K562 (cell line): ENCODE measurements around the gene ERCC3. TPM values are rescaled to one million over a fixed set of nuclear protein-coding genes. Genes with fewer than 3 reads are reported as not detected.

Source experiments
- ATAC-seq: fragments of 200-7000 bp; cut with Tn5 transposase; 3 replicates; pipeline ENCODE4 v1.9.1; 2020; ENCODE audit warnings: moderate library complexity
- BruUV-seq: library from RNA; stranded (reverse); fragments of 400-500 nt; replicated peaks from 2 replicates; lab custom pipeline; 2021; lab: Mats Ljungman, UMichigan
- CTCF ChIA-PET: fragments of 300-600 bp; formaldehyde crosslinking; extraction: SDS; loops from one replicate; lab custom pipeline; 2021; ENCODE audit warnings: low intra/inter-chr PET ratio; lab: Yijun Ruan, JAX
- POLR2A ChIA-PET: fragments of 300-600, 350-650 bp; sonication (Branson Sonifier 250); formaldehyde crosslinking; extraction: SDS; loops from one replicate; lab custom pipeline; 2021; ENCODE audit warnings: antibody characterized with exemption, inconsistent platforms; lab: Yijun Ruan, JAX
- DNase-seq, 4 experiments: peaks; one replicate each; pipeline versions ENCODE4 v3.0.0 to v3.0.0-alpha.2; 2011 to 2018; ENCODE audit warnings: low spot score in 3 of 4, mixed read lengths in 3 of 4; ENCODE audit errors: extremely low read depth in 1 of 4
- FAIRE-seq: peaks from 2 replicates; lab custom pipeline; 2011; peaks lifted over from hg19 to GRCh38; lab: Jason Lieb, UNC
- H2AFZ ChIP-seq: 2 replicates; pipeline ENCODE4 v1.6.0; 2011; ENCODE audit warnings: low read depth, low read length, control low read depth, inconsistent platforms
- H3K27ac ChIP-seq: fragments of 200-600 bp; 3 replicates; pipeline ENCODE4 v1.8.0; 2011; ENCODE audit warnings: low read depth, mild to moderate bottlenecking, control low read depth, inconsistent platforms, low read length, moderate library complexity, mixed read lengths; ENCODE audit errors: extremely low read depth
- H3K27me3 ChIP-seq, 2 experiments: fragments of 300-600 bp in 1 of 2; 2 replicates in 1 of 2; 3 replicates in 1 of 2; pipeline versions ENCODE4 v1.6.0 to v1.8.0; 2011; ENCODE audit warnings: inconsistent platforms in 2 of 2, low read length in 2 of 2, mild to moderate bottlenecking in 1 of 2, mixed read lengths in 1 of 2, moderate library complexity in 1 of 2; ENCODE audit not compliant: control insufficient read depth in 2 of 2, insufficient read depth in 2 of 2
- H3K36me3 ChIP-seq: fragments of 300-600 bp; 3 replicates; pipeline ENCODE4 v1.8.0; 2011; ENCODE audit warnings: mild to moderate bottlenecking, low read length, inconsistent platforms; ENCODE audit not compliant: control insufficient read depth, insufficient read depth
- H3K4me1 ChIP-seq, 2 experiments: fragments of 200-600 bp in 1 of 2; replicated peaks in 1 of 2; 2 replicates in 1 of 2; 3 replicates in 1 of 2; pipeline versions ENCODE4 v1.5.1 to v1.8.0; 2011; ENCODE audit warnings: inconsistent platforms in 2 of 2, low read length in 2 of 2, mild to moderate bottlenecking in 1 of 2, mixed read lengths in 1 of 2, moderate library complexity in 1 of 2; ENCODE audit not compliant: control insufficient read depth in 2 of 2, insufficient read depth in 2 of 2
- H3K4me2 ChIP-seq: 2 replicates; pipeline ENCODE4 v1.6.1; 2011; ENCODE audit warnings: low read length, control low read depth, inconsistent platforms, mixed read lengths; ENCODE audit not compliant: insufficient read depth
- H3K4me3 ChIP-seq: fragments of 200-600 bp; sonication (generic), shearing (Covaris generic); 2 replicates; pipeline ENCODE4 v1.5.1; 2016; ENCODE audit warnings: control low read depth, inconsistent platforms
- H3K79me2 ChIP-seq: fragments of 200-600 bp; 3 replicates; pipeline ENCODE4 v1.8.0; 2011; ENCODE audit warnings: low read length, inconsistent platforms; ENCODE audit not compliant: control insufficient read depth, insufficient read depth
- H3K9ac ChIP-seq, 2 experiments: 2 replicates each; pipeline versions ENCODE4 v1.6.0 to v1.6.1; 2011; ENCODE audit warnings: low read depth in 2 of 2, low read length in 2 of 2, control low read depth in 1 of 2, inconsistent platforms in 1 of 2, mild to moderate bottlenecking in 1 of 2, mixed read lengths in 1 of 2; ENCODE audit not compliant: insufficient read depth in 1 of 2
- H3K9me1 ChIP-seq: one replicate; pipeline ENCODE4 v1.6.0; 2011; ENCODE audit warnings: inconsistent platforms, mild to moderate bottlenecking, low read length, moderate library complexity; ENCODE audit not compliant: control insufficient read depth, insufficient read depth
- H3K9me3 ChIP-seq: replicated peaks from 2 replicates; pipeline ENCODE4 v1.5.1; 2011; ENCODE audit warnings: low read depth, low read length, inconsistent platforms; ENCODE audit not compliant: control insufficient read depth, insufficient read depth
- H4K20me1 ChIP-seq: replicated peaks from 2 replicates; pipeline ENCODE4 v1.6.1; 2011; ENCODE audit warnings: low read length, inconsistent platforms, mixed read lengths; ENCODE audit not compliant: control insufficient read depth, insufficient read depth
- FOSL1 ChIP-seq: fragments of 200-800 bp; sonication (Bioruptor generic); conservative IDR thresholded peaks from 2 replicates; pipeline ENCODE4 v1.6.1; 2016; ENCODE audit warnings: missing genetic modification characterization, missing compliant biosample characterization
- FOXA3 ChIP-seq, 2 experiments: fragments of 450-650 bp in 1 of 2; sonication (generic) in 1 of 2; formaldehyde crosslinking; IDR thresholded peaks in 1 of 2; conservative IDR thresholded peaks in 1 of 2; 2 replicates each; pipeline versions ENCODE4 v1.4.0 to v1.8.0; 2020 to 2022; ENCODE audit warnings: mild to moderate bottlenecking in 2 of 2, missing genetic modification reagents in 1 of 2
- FOXJ2 ChIP-seq: fragments of 200-800 bp; sonication (Bioruptor generic); IDR thresholded peaks from 2 replicates; pipeline ENCODE4 v1.6.1; 2016; ENCODE audit warnings: missing genetic modification characterization, missing compliant biosample characterization
- FOXK2 ChIP-seq, 2 experiments: fragments of 450-650 bp; IDR thresholded peaks in 1 of 2; conservative IDR thresholded peaks in 1 of 2; 2 replicates each; pipeline ENCODE4 v1.6.1; 2016; ENCODE audit warnings: low read depth in 2 of 2, mild to moderate bottlenecking in 1 of 2
- JUND ChIP-seq, 2 experiments: IDR thresholded peaks; 2 replicates in 1 of 2; 3 replicates in 1 of 2; pipeline ENCODE4 v1.6.1; 2011; ENCODE audit warnings: borderline replicate concordance in 2 of 2, low read depth in 2 of 2, low read length in 2 of 2, improper control_type of control experiment in 1 of 2, missing biosample characterization in 1 of 2, missing genetic modification characterization in 1 of 2, missing genetic modification reagents in 1 of 2
- MEIS2 ChIP-seq: fragments of 450-650 bp; IDR thresholded peaks from 2 replicates; pipeline ENCODE4 v1.6.1; 2014; ENCODE audit warnings: mild to moderate bottlenecking; ENCODE audit not compliant: partially characterized antibody
- NCOA6 ChIP-seq: fragments of 450-650 bp; IDR thresholded peaks from 2 replicates; pipeline ENCODE4 v1.6.1; 2017; ENCODE audit warnings: mild to moderate bottlenecking
- PKNOX1 ChIP-seq: fragments of 450-650 bp; IDR thresholded peaks from 2 replicates; pipeline ENCODE4 v1.6.1; 2016
- SRF ChIP-seq, 2 experiments: fragments of 250-450, 450-650 bp in 1 of 2; sonication (Bioruptor Pico) in 1 of 2; sonication (generic) in 1 of 2; formaldehyde crosslinking; IDR thresholded peaks; 2 replicates each; pipeline versions ENCODE4 v1.5.0 to v1.5.1; 2020 to 2022; ENCODE audit warnings: mild to moderate bottlenecking in 1 of 2, missing genetic modification reagents in 1 of 2
- WGBS: fragments of 100-300 bp; shearing (Covaris generic); methylation state at CpG from one replicate; pipeline ENCODE4 v1.1.6; 2016; ENCODE audit warnings: low coverage, mixed read lengths; ENCODE audit not compliant: insufficient coverage; ENCODE audit errors: missing lambda C conversion rate; 5-methylcytosine and 5-hydroxymethylcytosine counted together
- in situ Hi-C: fragments of 300-500 bp; cut with MboI; formaldehyde crosslinking; loops from 4 replicates; pipeline ENCODE4 v1.15.0; 2018; ENCODE audit warnings: inconsistent platforms, mixed read lengths
- intact Hi-C: fragments of 100-400 bp; cut with micrococcal nuclease; formaldehyde crosslinking; loops from 2 replicates; pipeline ENCODE4 v1.14.2; 2022
- polyA plus RNA-seq, 8 experiments: library from polyadenylated mRNA; depleted of rRNA in 4 of 8; stranded (reverse) in 5 of 8; unstranded in 3 of 8; fragments of >200 nt; fragmentation: Nextera tagmentation in 2 of 8; fragmentation: Illumina TruSeq in 1 of 8; extraction: Ambion mirVana in 2 of 8; extraction: Trizol in 1 of 8; gene quantifications; 2 replicates each; pipeline versions ENCODE4 v1.2.1 to v1.2.3, GENCODE V29; 2011 to 2014; ENCODE audit warnings: inconsistent platforms in 1 of 8, missing spikeins in 1 of 8
- total RNA-seq, 7 experiments: library from RNA; depleted of rRNA in 6 of 7; stranded (reverse); fragments of >200 nt in 6 of 7; fragmentation: Illumina TruSeq in 2 of 7; extraction: Trizol in 2 of 7; gene quantifications; 2 replicates each; pipeline versions ENCODE4 v1.2.1 to v1.2.3, GENCODE V29; 2011 to 2021; ENCODE audit warnings: low replicate concordance in 1 of 7

ERCC3 gene
- total and polyA plus RNA-seq, 9 of the 15 experiments (the other 6 are each of a cell fraction or from before 2014, with no cell fraction given): 17.9 to 61.5 (median 43.1) TPM

- POLR2A ChIA-PET: no interaction called here
- WGBS: 1% methylated on average over 10 of the region's 10 CpGs
- Histone ChIP-seq H3K4me1 (no peaks in the 10 kb centered on the region; a peak in 1 of 5 replicates), H3K4me2 (no peak overlapping the region; the same call in 1 of the 2 replicates), H3K27ac (no peak overlapping the region), H4K20me1 (no peaks in the 10 kb centered on the region), H3K36me3 (no peaks in the 10 kb centered on the region), H3K4me3 (no peak overlapping the region), H3K9me1 (no peaks in the 10 kb centered on the region), H2AFZ (no peak overlapping the region), H3K79me2 (no peaks in the 10 kb centered on the region), H3K9me3 (no peaks in the 10 kb centered on the region), H3K9ac (no peak overlapping the region), H3K27me3 (peaks cover 27 to 65% of the 10 kb centered on the region in 2 experiments)
- in situ Hi-C loops: no loop called here
- CTCF ChIA-PET: interaction anchor here (0.6 kb wide), 1 partner anchor 251 kb away, joined by 3 read pairs; no protein-coding TSS in a partner anchor
- FAIRE-seq (peak; percentile 32), DNase-seq (peak in 1 of 4 experiments; percentile 14), ATAC-seq (peak; percentile 61)
- TF ChIP-seq FOXK2 (conservative IDR thresholded peaks at IDR 0.05 in 1 of 2, IDR thresholded peaks at IDR 0.05 in 1 of 2; ENCODE audit: low read depth in 2 of 2) (peak; percentile 55 to 73; a peak in 3 of 4 replicates), FOSL1 (tag) (peak; percentile 56), FOXJ2 (tag) (peak; percentile 51; the same call in 1 of the 2 replicates), FOXA3 (CRISPR knock-in tag; conservative IDR thresholded peaks at IDR 0.05 in 1 of 2, IDR thresholded peaks at IDR 0.05 in 1 of 2) (peak in 1 of 2 experiments; percentile 47; a peak in 1 of 4 replicates), JUND (IDR thresholded peaks at IDR 0.05; ENCODE audit: borderline replicate concordance, low read depth, low read length) (peak; percentile 39; the same call in 1 of the 2 replicates), JUND (tag; IDR thresholded peaks at IDR 0.05; ENCODE audit: borderline replicate concordance, low read depth, low read length) (no peak), SRF (CRISPR knock-in tag; IDR thresholded peaks at IDR 0.05) (no peak), MEIS2 (peak; percentile 30), NCOA6 (no peak), PKNOX1 (peak; percentile 7; the same call in 1 of the 2 replicates)
- no TSS peak for BruUV-seq
- intact Hi-C loops: no loop called here
Observed at GRCh38 chr2:127226520-127227263, 67.3 kb downstream of the ERCC3 start.
